ENCODE measurements around the gene TCERG1L. TPM values are rescaled to one million over a fixed set of nuclear protein-coding genes. Genes with fewer than 3 reads are reported as not detected.
"Not testable (repeated sequence)": the region's sequence is repeated elsewhere in the genome, so short reads cannot be mapped to it uniquely, and the experiment has no call there.

Gene TCERG1L
- total RNA-seq, 1 experiment from 2014 or later, result 0.05 TPM

GRCh38 chr10:131087464-131088215, 223.9 kb downstream of the TCERG1L start:
- DNase-seq (ENCODE audit: low read depth, low spot score), result no peak
- in situ Hi-C loops (cut with HindIII; ENCODE audit: low pct_unique_long_range_greater_than_20kb, low sequenced_read_pairs), result no loop called here

DNA sequence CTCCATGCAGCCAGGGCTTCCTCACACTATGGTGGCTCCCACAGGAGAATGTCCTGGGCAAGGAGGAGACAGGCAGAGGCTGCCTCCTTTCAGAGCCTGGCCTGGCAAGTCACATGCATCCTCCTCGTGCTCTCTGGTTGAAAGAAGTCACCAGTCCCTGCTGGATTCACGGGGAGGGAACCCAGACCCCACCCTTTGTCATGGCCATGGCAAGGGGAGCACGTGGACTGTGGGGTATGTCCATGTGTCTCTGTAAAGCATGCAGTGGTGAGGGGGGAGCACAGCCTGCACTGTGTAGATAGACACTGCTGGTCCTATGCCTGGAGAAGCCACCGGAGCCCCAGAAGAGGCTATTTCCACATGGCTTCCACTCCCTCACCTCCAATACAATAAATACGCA, 225.0 kb downstream of the TCERG1L start:
- no peak for DNase-seq (ENCODE audit: low read depth, low spot score)
- in situ Hi-C loops (cut with HindIII; ENCODE audit: low pct_unique_long_range_greater_than_20kb, low sequenced_read_pairs), result no loop called here

GRCh38 chr10:131086094-131086493, 225.4 kb downstream of the TCERG1L start:
- in situ Hi-C loops (cut with HindIII; ENCODE audit: low pct_unique_long_range_greater_than_20kb, low sequenced_read_pairs), result no loop called here
- no peak for DNase-seq (ENCODE audit: low read depth, low spot score)

- in situ Hi-C loops (cut with HindIII; ENCODE audit: low pct_unique_long_range_greater_than_20kb, low sequenced_read_pairs), result no loop called here
- no peak for DNase-seq (ENCODE audit: low read depth, low spot score)
Observed at GRCh38 chr10:131085091-131085860, 226.2 kb downstream of the TCERG1L start.

- no peak for DNase-seq (ENCODE audit: low read depth, low spot score)
Observed at GRCh38 chr10:131084791-131085090, 226.8 kb downstream of the TCERG1L start.

GRCh38 chr10:131083915-131084790, 227.4 kb downstream of the TCERG1L start:
- in situ Hi-C loops (cut with HindIII; ENCODE audit: low pct_unique_long_range_greater_than_20kb, low sequenced_read_pairs), result no loop called here
- DNase-seq (ENCODE audit: low read depth, low spot score), result peak; percentile 16

More at GRCh38 chr10:131084791-131085090, 226.8 kb downstream of the TCERG1L start:
- in situ Hi-C loops (cut with HindIII; ENCODE audit: low pct_unique_long_range_greater_than_20kb, low sequenced_read_pairs), result no loop called here

DNA sequence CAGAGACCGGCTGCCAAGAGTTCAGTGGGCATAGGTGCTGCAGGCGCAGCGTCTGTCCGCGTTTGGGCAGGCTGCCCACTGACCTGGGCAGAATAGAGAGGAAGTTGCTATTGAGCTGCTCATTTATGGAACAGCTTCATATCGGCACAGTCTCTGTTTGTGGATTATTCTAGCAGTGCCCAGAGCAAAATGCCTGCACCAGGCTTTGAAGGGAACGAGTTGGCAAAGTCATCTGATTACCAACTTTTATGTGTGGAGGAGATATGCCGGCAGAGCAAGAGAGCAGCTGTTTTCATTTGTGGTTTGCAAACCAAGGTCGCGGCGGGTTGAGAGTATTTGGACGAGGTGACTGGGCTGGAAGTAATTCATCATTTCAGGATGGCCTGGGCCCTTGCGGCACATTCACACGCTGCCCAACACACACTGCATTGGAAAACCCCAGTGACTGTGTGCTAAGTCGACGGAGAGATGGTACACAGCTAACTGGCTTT, 228.5 kb downstream of the TCERG1L start:
- no peak for DNase-seq (ENCODE audit: low read depth, low spot score)
- in situ Hi-C loops (cut with HindIII; ENCODE audit: low pct_unique_long_range_greater_than_20kb, low sequenced_read_pairs), result no loop called here

DNA sequence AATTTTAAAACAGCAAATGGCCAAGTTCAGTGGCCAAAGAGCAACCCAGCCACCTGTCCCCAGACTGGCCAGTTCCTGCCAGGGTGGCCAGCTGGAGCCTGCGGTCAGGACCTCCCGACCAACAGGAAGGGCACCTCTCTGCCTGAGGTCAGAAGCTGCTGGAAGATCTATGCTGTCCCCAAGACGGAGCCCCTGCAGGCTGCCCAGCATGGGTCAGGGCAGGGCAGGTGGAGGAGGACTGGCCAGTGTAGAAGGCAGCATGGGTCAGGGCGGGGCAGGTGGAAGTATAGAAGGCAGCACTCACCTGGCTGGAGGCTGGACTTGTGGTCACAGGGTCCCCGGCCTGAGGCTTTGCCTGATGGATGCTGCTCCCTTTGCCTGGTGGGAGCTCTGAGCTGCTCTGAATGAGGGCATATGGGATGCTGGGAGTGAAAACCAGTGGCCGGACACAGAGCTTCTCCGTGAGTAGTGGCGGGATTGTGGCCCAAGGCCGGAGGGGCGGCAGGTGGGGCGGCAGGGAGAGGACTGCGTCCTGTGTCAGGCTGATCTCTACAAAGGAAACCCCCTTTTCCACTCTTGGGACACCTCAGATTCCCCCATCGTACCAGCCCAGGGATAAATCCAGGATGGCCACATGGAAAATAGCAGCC, 229.2 kb downstream of the TCERG1L start:
- no peak for DNase-seq (ENCODE audit: low read depth, low spot score)
- in situ Hi-C loops (cut with HindIII; ENCODE audit: low pct_unique_long_range_greater_than_20kb, low sequenced_read_pairs), result no loop called here

- no peak for DNase-seq (ENCODE audit: low read depth, low spot score)
- in situ Hi-C loops (cut with HindIII; ENCODE audit: low pct_unique_long_range_greater_than_20kb, low sequenced_read_pairs), result no loop called here
Observed at GRCh38 chr10:131081786-131082185, 229.7 kb downstream of the TCERG1L start.

DNA sequence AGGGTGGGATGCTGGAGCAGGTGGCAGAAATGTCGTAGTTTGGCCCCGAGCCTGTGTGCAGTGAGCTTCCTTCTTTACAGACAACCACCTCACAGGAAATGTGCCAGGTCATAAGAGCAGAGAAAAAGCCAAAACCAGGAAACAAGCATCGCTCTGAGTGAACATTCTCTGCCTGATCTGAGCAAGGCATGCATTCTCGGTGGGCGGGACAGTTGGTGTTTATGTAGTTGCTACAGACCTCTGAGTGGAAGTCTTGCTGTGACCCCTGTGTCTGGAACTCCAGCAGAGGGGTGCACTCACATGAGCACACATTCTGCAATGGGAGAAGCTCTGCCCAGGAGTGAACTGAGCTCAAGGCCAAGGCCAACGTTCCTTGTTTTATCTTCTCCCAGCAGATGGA, 230.1 kb downstream of the TCERG1L start:
- no peak for DNase-seq (ENCODE audit: low read depth, low spot score)
- in situ Hi-C loops (cut with HindIII; ENCODE audit: low pct_unique_long_range_greater_than_20kb, low sequenced_read_pairs), result no loop called here

DNA sequence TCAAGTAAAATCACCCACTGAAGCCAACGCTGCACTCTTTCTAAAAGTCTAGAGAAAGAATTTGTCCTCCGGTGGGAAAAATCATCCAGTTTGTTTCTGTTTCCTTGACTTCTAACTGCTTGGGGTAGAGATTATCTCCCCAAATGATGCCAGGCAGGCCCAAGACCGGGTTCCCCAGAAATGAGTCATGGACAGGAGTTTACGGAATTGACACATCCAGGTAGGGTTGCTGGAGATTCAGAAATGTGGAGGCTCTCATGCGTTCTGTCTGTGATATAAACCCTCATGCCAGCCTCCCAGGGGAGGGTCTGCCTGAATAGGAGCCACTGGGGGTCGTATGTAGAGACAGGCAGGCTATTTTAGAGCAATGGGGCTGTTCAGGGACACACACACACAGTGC, 230.9 kb downstream of the TCERG1L start:
- in situ Hi-C loops (cut with HindIII; ENCODE audit: low pct_unique_long_range_greater_than_20kb, low sequenced_read_pairs), result no loop called here
- no peak for DNase-seq (ENCODE audit: low read depth, low spot score)

GRCh38 chr10:131079314-131079713, 232.2 kb downstream of the TCERG1L start:
- in situ Hi-C loops (cut with HindIII; ENCODE audit: low pct_unique_long_range_greater_than_20kb, low sequenced_read_pairs), result no loop called here
- DNase-seq (ENCODE audit: low read depth, low spot score), result no peak

GRCh38 chr10:131078882-131079280, 232.6 kb downstream of the TCERG1L start:
- DNase-seq (ENCODE audit: low read depth, low spot score); in situ Hi-C loops (cut with HindIII; ENCODE audit: low pct_unique_long_range_greater_than_20kb, low sequenced_read_pairs): not testable (repeated sequence)

- DNase-seq (ENCODE audit: low read depth, low spot score), result no peak
- in situ Hi-C loops (cut with HindIII; ENCODE audit: low pct_unique_long_range_greater_than_20kb, low sequenced_read_pairs), result no loop called here
Observed at GRCh38 chr10:131078131-131078881, 233.2 kb downstream of the TCERG1L start.

GRCh38 chr10:131077724-131078123, 233.8 kb downstream of the TCERG1L start:
- in situ Hi-C loops (cut with HindIII; ENCODE audit: low pct_unique_long_range_greater_than_20kb, low sequenced_read_pairs), result no loop called here
- no peak for DNase-seq (ENCODE audit: low read depth, low spot score)

GRCh38 chr10:131077031-131077430, 234.5 kb downstream of the TCERG1L start:
- no peak for DNase-seq (ENCODE audit: low read depth, low spot score)
- in situ Hi-C loops (cut with HindIII; ENCODE audit: low pct_unique_long_range_greater_than_20kb, low sequenced_read_pairs), result no loop called here

DNA sequence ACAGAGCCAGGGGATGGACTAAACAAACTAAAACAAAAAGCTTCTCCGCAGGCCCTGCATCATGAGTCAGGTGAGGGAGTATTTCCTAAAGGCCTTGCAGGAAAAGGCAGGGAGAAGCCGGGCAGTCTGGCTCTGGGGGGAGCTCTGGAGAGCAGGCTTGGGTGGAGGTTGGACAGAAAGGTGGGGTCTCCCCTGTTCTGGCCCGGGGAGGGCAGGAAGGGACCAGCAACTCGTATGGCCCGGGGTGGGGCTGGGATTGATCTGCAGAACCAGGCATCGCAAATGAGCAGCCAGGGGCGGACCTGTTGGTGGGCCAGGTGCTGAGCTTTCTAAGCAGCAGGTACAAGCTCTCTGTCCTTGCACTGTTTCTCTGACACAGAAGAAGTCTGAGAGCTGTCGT, 235.2 kb downstream of the TCERG1L start:
- no peak for DNase-seq (ENCODE audit: low read depth, low spot score)
- in situ Hi-C loops (cut with HindIII; ENCODE audit: low pct_unique_long_range_greater_than_20kb, low sequenced_read_pairs), result no loop called here
